B cell (primary cell): ENCODE data around the gene CDH18. TPM values are rescaled to one million over a fixed set of nuclear protein-coding genes. Genes with fewer than 3 reads are reported as not detected.

Experiments
- ATAC-seq: fragments of 200-7000 bp; cut with Tn5 transposase; one replicate; pipeline ENCODE4 v1.10.0; 2021; ENCODE audit warnings: low read depth, mild to moderate bottlenecking, moderate number of reproducible peaks, moderate library complexity
- CTCF ChIA-PET: fragments of 350-600 bp; sonication (Branson Sonifier 250); formaldehyde crosslinking; loops from one replicate; lab custom pipeline; 2021; ENCODE audit warnings: antibody characterized with exemption, inconsistent platforms; lab: Charles Lee
- POLR2A ChIA-PET: fragments of 350-600 bp; sonication (Branson Sonifier 250); formaldehyde crosslinking; loops from one replicate; lab custom pipeline; 2021; ENCODE audit warnings: antibody characterized with exemption; lab: Charles Lee
- DNase-seq: peaks from one replicate; pipeline ENCODE4 v3.0.0; 2013
- H2AFZ ChIP-seq: 2 replicates; pipeline ENCODE4 v1.6.1; 2012; ENCODE audit warnings: mild to moderate bottlenecking, low read depth, low read length; ENCODE audit not compliant: insufficient read depth, poor library complexity, severe bottlenecking
- H3K27ac ChIP-seq, 2 donors: 1 replicate in 1 of 2; 2 replicates in 1 of 2; pipeline ENCODE4 v1.5.1; 2012 to 2013; ENCODE audit warnings: low read length in 2 of 2, mild to moderate bottlenecking in 2 of 2, moderate library complexity in 1 of 2
- H3K27me3 ChIP-seq, 4 experiments: fragments of 200-600 bp in 1 of 4; sonication (generic) in 1 of 4; replicated peaks in 1 of 4; 1 replicate in 2 of 4; 2 replicates in 2 of 4; pipeline versions ENCODE4 v1.6.1 to v1.7.0; 2013 to 2016; ENCODE audit warnings: low read length in 3 of 4, mild to moderate bottlenecking in 2 of 4, mixed read lengths in 1 of 4, moderate library complexity in 1 of 4; ENCODE audit not compliant: insufficient read depth in 4 of 4, control insufficient read depth in 3 of 4; ENCODE audit errors: control extremely low read depth in 1 of 4
- H3K36me3 ChIP-seq, 2 experiments: replicated peaks in 1 of 2; 1 replicate in 1 of 2; 2 replicates in 1 of 2; pipeline versions ENCODE4 v1.6.1 to v1.7.1; 2013; ENCODE audit warnings: low read length in 1 of 2; ENCODE audit not compliant: insufficient read depth in 2 of 2, control insufficient read depth in 1 of 2; ENCODE audit errors: control extremely low read depth in 1 of 2, extremely low read depth in 1 of 2
- H3K4me1 ChIP-seq, 2 donors: fragments of 200-600 bp in 1 of 2; sonication (generic) in 1 of 2; 1 replicate in 1 of 2; 2 replicates in 1 of 2; pipeline versions ENCODE4 v1.5.1 to v1.6.1; 2013 to 2017; ENCODE audit warnings: low read length in 2 of 2; ENCODE audit not compliant: control insufficient read depth in 2 of 2, insufficient read depth in 2 of 2
- H3K4me2 ChIP-seq: replicated peaks from 2 replicates; pipeline ENCODE3; 2012; ENCODE audit warnings: mild to moderate bottlenecking, low read depth, low read length; ENCODE audit not compliant: poor library complexity, severe bottlenecking
- H3K4me3 ChIP-seq, 5 experiments: fragments of 200-600 bp in 1 of 5; sonication (generic) in 1 of 5; 1 replicate in 3 of 5; 2 replicates in 2 of 5; pipeline versions ENCODE4 v1.5.1 to v1.7.0; 2011 to 2016; ENCODE audit warnings: low read length in 4 of 5, mild to moderate bottlenecking in 4 of 5, low read depth in 2 of 5, control low read depth in 1 of 5, moderate library complexity in 1 of 5; ENCODE audit not compliant: insufficient read depth in 1 of 5; ENCODE audit errors: control extremely low read depth in 1 of 5, extremely low read depth in 1 of 5
- H3K79me2 ChIP-seq: fragments of 200-600 bp; sonication (generic); one replicate; pipeline ENCODE4 v1.6.0; 2016; ENCODE audit warnings: low read length; ENCODE audit not compliant: control insufficient read depth, insufficient read depth
- H3K9ac ChIP-seq: fragments of 200-600 bp; sonication (generic); 2 replicates; pipeline ENCODE4 v1.6.1; 2017; ENCODE audit warnings: mild to moderate bottlenecking, low read length, moderate library complexity
- H3K9me3 ChIP-seq, 3 donors: one replicate each; pipeline versions ENCODE4 v1.6.1 to v1.7.1; 2013; ENCODE audit warnings: low read length in 2 of 3; ENCODE audit not compliant: control insufficient read depth in 2 of 3, insufficient read depth in 1 of 3; ENCODE audit errors: control extremely low read depth in 1 of 3
- H4K20me1 ChIP-seq: 2 replicates; pipeline ENCODE4 v1.6.0; 2012; ENCODE audit warnings: mild to moderate bottlenecking, low read length; ENCODE audit not compliant: insufficient read depth, control insufficient read depth, poor library complexity, severe bottlenecking
- H3K27ac Mint-ChIP-seq: one replicate; pipeline ENCODE4 v1.8.0; 2021; ENCODE audit warnings: mixed read lengths
- H3K27me3 Mint-ChIP-seq: one replicate; pipeline ENCODE4 v1.8.0; 2021; ENCODE audit warnings: mixed read lengths
- H3K4me1 Mint-ChIP-seq: one replicate; pipeline ENCODE4 v1.8.0; 2021; ENCODE audit warnings: mixed read lengths
- H3K4me3 Mint-ChIP-seq: one replicate; pipeline ENCODE4 v1.8.0; 2021; ENCODE audit warnings: mixed read lengths
- H3K9me3 Mint-ChIP-seq: one replicate; pipeline ENCODE4 v1.8.0; 2022; ENCODE audit warnings: mixed read lengths; ENCODE audit not compliant: insufficient read depth
- EZH2 ChIP-seq: IDR thresholded peaks from 2 replicates; pipeline ENCODE4 v1.6.1; 2012; ENCODE audit warnings: borderline replicate concordance, low read depth, mild to moderate bottlenecking, moderate library complexity, low read length; ENCODE audit not compliant: insufficient read depth, poor library complexity, severe bottlenecking
- WGBS: methylation state at CpG from one replicate; pipeline ENCODE4 v1.1.5; 2013; ENCODE audit warnings: missing lambda C conversion rate; ENCODE audit not compliant: insufficient coverage; 5-methylcytosine and 5-hydroxymethylcytosine counted together
- intact Hi-C: fragments of 100-400 bp; cut with micrococcal nuclease; formaldehyde crosslinking; loops from one replicate; pipeline ENCODE4 v1.10.0; 2022
- polyA plus RNA-seq: library from polyadenylated mRNA; depleted of rRNA; stranded (reverse); fragments of >200 nt; gene quantifications from 2 replicates; pipeline ENCODE4 v1.2.3, GENCODE V29; 2012
- total RNA-seq, 2 donors: library from RNA; stranded (reverse); fragments of 120-200 nt in 1 of 2; gene quantifications; 1 replicate in 1 of 2; 2 replicates in 1 of 2; pipeline versions ENCODE4 v1.2.3 to v1.2.4, GENCODE V29; 2013 to 2022
- TF ChIP-seq, protein P1 (sequence below): fragments of 200-600 bp; IDR thresholded peaks from one replicate; pipeline ENCODE4 v1.8.0; 2022; ENCODE audit warnings: antibody characterized with exemption, mild to moderate bottlenecking

Gene CDH18
- total and polyA plus RNA-seq, 2 donors (not counting 1 experiment from before 2014, with no cell fraction given), result not detected

DNA sequence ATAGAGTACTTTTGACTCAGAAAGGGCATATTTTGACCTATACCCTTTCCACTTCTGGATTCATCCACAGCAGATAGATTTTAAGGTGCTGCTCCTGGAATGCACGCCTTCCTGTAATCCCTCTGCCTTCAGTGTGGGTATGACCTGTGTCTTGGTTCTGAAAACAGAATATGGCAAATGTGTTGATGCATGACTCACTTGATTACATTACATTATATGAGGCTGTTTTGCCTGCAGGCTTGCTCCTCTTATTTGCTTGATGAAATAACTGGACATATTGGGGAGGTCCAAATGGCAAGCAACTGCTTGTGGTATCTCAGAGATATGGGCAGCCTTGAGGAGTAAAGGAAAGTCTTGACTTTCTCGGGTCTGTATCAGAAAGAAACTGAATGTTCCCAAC lies 468.6 kb downstream of the CDH18 start:
- DNase-seq, result no peak
- no peaks in the 10 kb centered on the region for H3K79me2 ChIP-seq
- H3K27ac ChIP-seq, result no peak overlapping the region
- H3K27me3 ChIP-seq, result no peaks in the 10 kb centered on the region
- TF ChIP-seq EZH2, result no peak
- TF ChIP-seq, protein P1, sequence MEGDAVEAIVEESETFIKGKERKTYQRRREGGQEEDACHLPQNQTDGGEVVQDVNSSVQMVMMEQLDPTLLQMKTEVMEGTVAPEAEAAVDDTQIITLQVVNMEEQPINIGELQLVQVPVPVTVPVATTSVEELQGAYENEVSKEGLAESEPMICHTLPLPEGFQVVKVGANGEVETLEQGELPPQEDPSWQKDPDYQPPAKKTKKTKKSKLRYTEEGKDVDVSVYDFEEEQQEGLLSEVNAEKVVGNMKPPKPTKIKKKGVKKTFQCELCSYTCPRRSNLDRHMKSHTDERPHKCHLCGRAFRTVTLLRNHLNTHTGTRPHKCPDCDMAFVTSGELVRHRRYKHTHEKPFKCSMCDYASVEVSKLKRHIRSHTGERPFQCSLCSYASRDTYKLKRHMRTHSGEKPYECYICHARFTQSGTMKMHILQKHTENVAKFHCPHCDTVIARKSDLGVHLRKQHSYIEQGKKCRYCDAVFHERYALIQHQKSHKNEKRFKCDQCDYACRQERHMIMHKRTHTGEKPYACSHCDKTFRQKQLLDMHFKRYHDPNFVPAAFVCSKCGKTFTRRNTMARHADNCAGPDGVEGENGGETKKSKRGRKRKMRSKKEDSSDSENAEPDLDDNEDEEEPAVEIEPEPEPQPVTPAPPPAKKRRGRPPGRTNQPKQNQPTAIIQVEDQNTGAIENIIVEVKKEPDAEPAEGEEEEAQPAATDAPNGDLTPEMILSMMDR, result no peak
- no peak overlapping the region for H3K9ac ChIP-seq
- WGBS, result 80% methylated on average over 2 of the region's 2 CpGs
- no peaks in the 10 kb centered on the region for H3K4me1 ChIP-seq
- H3K9me3 Mint-ChIP-seq, result no peaks in the 10 kb centered on the region
- no peak overlapping the region for H3K4me3 ChIP-seq
- H3K4me2 ChIP-seq, result no peak overlapping the region
- intact Hi-C loops, result no loop called here
- no peak overlapping the region for H3K4me3 Mint-ChIP-seq
- no peak overlapping the region for H2AFZ ChIP-seq
- ChIA-PET POLR2A (no interaction called here), CTCF (no interaction called here)
- H4K20me1 ChIP-seq, result no peaks in the 10 kb centered on the region
- H3K4me1 Mint-ChIP-seq, result no peaks in the 10 kb centered on the region
- ATAC-seq, result no peak
- no peaks in the 10 kb centered on the region for H3K27me3 Mint-ChIP-seq
- no peak overlapping the region for H3K27ac Mint-ChIP-seq
- no peaks in the 10 kb centered on the region for H3K9me3 ChIP-seq
- H3K36me3 ChIP-seq, result no peaks in the 10 kb centered on the region

DNA sequence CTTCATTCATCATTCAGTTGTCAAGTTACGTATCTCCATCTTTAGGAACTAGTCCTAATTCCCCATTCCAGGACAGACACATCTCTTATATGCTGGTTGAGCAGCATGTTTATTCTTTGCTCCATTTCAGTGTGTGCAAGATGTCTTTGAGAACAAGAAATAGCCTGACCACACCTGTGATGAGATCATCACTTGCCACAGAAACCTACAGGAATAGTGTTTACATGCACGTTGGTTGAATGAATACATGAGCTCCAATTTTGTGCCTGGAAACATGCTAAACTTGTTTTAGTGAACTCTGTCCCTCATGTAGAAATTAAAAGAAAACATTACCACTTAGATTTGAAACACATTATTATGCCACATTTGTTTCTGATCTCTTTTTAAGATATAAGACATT lies 489.1 kb downstream of the CDH18 start:
- H3K27me3 Mint-ChIP-seq, result no peaks in the 10 kb centered on the region
- Histone ChIP-seq H3K79me2 (no peaks in the 10 kb centered on the region), H3K27me3 (no peaks in the 10 kb centered on the region), H3K9ac (no peak overlapping the region), H3K36me3 (no peaks in the 10 kb centered on the region), H3K27ac (no peak overlapping the region), H3K4me1 (no peaks in the 10 kb centered on the region), H2AFZ (no peak overlapping the region), H3K4me3 (no peak overlapping the region), H3K9me3 (no peaks in the 10 kb centered on the region), H3K4me2 (no peak overlapping the region), H4K20me1 (no peaks in the 10 kb centered on the region)
- intact Hi-C loops, result no loop called here
- H3K4me3 Mint-ChIP-seq, result no peak overlapping the region
- DNase-seq, result no peak
- ChIA-PET CTCF (no interaction called here), POLR2A (no interaction called here)
- no peaks in the 10 kb centered on the region for H3K9me3 Mint-ChIP-seq
- TF ChIP-seq, protein P1, result no peak
- ATAC-seq, result no peak
- H3K4me1 Mint-ChIP-seq, result no peaks in the 10 kb centered on the region
- H3K27ac Mint-ChIP-seq, result no peak overlapping the region
- WGBS, result no CpG with 5 or more reads among the region's 2 CpGs
